Measurements from ENCODE around the gene RNF213.
"Not testable (repeated sequence)": the region's sequence is repeated elsewhere in the genome, so short reads cannot be mapped to it uniquely, and the experiment has no call there.

The RNF213 gene

DNA sequence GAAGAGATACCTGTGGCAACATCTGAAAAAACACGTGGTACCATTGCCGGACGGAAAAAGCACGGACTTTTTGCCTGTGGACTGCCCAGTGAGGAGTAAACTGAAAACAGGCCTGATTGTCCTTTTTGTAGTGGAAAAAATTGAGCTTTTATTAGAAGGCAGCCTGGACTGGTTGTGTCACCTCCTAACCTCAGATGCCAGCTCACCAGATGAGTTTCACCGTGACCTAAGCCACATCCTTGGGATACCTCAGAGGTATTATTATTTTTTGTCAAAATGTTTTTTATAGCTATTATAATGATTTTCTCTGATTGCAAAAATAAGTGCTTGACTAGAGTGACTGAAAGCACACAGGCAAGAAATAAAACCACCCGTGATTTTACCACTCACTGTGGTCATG is 34.9 kb downstream of the RNF213 start:
- no peaks in the 10 kb centered on the region for H3K9me3 Mint-ChIP-seq
- H3K27me3 Mint-ChIP-seq: no peaks in the 10 kb centered on the region
- DNase-seq (no peak), ATAC-seq (no peak)
- H3K27ac Mint-ChIP-seq: peak overlapping the region; percentile 42
- H3K36me3 Mint-ChIP-seq (ENCODE audit: low read depth): peaks cover 63% of the 10 kb centered on the region
- no peak overlapping the region for H3K4me3 Mint-ChIP-seq
- no peaks in the 10 kb centered on the region for H3K4me1 Mint-ChIP-seq

DNA sequence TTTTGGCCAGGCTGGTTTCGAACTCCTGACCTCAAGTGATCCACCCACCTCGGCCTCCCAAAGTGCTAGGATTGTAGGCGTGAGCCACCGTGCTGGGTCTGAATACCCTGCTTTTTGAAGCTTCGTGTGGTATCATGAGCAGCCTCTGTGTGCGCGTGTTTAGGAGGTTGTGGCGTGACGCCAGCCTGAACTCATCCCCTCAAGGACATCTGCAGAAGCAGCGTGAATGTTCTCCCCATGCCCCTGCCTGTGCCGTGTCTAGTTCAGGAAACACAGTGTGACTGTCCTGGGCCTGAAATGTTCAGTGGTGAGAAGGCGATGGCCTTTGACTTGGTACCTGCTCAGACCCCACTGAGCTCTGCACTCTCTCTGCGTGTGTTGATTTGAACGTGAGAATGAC is 35.6 kb downstream of the RNF213 start:
- ATAC-seq (peak; percentile 21), DNase-seq (no peak)
- no peak overlapping the region for H3K4me3 Mint-ChIP-seq
- H3K27ac Mint-ChIP-seq: no peak overlapping the region
- no peaks in the 10 kb centered on the region for H3K9me3 Mint-ChIP-seq
- H3K27me3 Mint-ChIP-seq: no peaks in the 10 kb centered on the region
- H3K36me3 Mint-ChIP-seq (ENCODE audit: low read depth): peaks cover 68% of the 10 kb centered on the region
- peaks cover under 1% of the 10 kb centered on the region for H3K4me1 Mint-ChIP-seq

- DNase-seq: no peak
- Mint-ChIP-seq H3K36me3 (ENCODE audit: low read depth) (peaks cover 72% of the 10 kb centered on the region), H3K4me1 (peaks cover 3% of the 10 kb centered on the region), H3K27ac (no peak overlapping the region), H3K4me3 (no peak overlapping the region), H3K9me3 (peaks cover 5% of the 10 kb centered on the region), H3K27me3 (no peaks in the 10 kb centered on the region)
- ATAC-seq: no peak
These were observed 37.4 kb downstream of the RNF213 start for GRCh38 chr17:80297996-80298560.

DNA sequence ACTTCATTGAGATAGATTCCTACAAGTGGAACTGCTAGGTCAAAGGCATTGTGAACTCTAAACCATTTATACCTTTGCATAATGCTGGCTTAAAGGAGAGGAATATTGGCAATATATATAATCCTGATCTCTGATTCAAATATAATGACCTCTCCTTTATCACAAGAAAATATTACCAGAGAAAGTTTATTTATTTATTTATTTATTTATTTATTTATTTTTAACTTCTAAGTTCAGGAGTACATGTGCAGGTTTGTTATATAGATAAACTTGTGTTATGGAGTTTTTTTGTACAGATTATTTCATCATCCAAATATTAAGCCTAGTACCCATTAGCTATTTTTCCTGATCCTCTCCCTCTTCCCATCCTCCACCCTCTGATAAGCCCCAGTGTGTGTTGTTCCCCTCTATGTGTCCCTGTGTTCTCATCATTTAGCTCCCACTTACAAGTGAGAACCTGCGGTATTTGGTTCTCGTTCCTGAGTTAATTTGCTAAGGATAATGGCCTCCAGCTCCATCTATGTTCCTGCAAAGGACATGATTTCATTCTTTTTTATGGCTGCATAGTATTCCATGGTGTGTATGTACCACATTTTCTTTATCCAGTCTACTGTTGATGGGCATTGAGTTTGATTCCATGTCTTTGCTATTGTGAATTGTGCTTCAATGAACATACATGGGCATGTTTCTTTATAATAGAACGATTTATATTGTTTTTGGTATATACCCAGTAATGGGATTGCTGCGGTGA is 38.9 kb downstream of the RNF213 start:
- H3K27ac Mint-ChIP-seq, DNase-seq, H3K27me3 Mint-ChIP-seq, H3K4me1 Mint-ChIP-seq, ATAC-seq, H3K4me3 Mint-ChIP-seq, H3K9me3 Mint-ChIP-seq: not testable (repeated sequence)
- H3K36me3 Mint-ChIP-seq (ENCODE audit: low read depth): peaks cover 79% of the 10 kb centered on the region

DNA sequence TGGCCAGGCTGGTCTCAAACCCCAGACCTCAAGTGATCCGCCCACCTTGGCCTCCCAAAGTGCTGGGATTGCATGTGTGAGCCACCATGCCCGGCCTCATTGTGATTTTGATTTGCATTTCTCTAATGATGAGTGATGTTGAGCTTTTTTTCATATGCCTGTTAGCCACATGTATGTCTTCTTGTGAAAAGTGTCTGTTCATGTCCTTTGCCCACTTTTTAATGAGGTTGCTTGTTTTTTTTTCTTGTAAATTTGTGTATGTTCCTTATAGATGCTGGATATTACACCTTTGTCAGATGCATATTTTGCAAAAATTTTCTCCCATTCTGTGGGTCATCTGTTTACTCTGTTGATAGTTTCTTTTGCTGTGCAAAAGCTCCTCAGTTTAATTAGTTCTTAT is 40.1 kb downstream of the RNF213 start:
- not testable (repeated sequence) for DNase-seq, H3K27me3 Mint-ChIP-seq, H3K4me1 Mint-ChIP-seq, ATAC-seq, H3K9me3 Mint-ChIP-seq, H3K4me3 Mint-ChIP-seq
- Mint-ChIP-seq H3K27ac (peak overlapping the region; percentile 14), H3K36me3 (ENCODE audit: low read depth) (peaks cover 84% of the 10 kb centered on the region)

DNA sequence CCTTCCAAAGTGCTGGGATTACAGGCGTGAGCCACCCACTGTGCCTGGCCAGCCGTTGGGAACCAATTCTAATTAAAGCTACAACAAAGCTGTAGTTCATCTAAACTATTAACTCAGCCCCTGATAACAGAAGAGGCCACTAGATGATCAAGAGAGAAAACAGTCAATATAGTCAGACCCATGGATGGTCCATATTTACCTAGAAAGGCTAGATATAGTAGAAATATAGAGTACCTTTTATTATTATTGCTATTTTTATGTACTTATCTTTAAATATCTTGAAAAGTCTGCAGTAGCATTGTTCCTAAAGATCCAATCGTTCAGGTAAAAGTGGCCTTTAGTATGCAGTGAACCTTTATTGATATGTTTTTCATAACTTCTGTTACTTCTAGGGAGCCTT is 43.2 kb downstream of the RNF213 start:
- Mint-ChIP-seq H3K4me1 (peaks cover 11% of the 10 kb centered on the region), H3K9me3 (peaks cover 5% of the 10 kb centered on the region), H3K4me3 (no peak overlapping the region), H3K27me3 (no peaks in the 10 kb centered on the region), H3K27ac (no peak overlapping the region), H3K36me3 (ENCODE audit: low read depth) (peaks cover 87% of the 10 kb centered on the region)
- DNase-seq (no peak), ATAC-seq (no peak)

DNA sequence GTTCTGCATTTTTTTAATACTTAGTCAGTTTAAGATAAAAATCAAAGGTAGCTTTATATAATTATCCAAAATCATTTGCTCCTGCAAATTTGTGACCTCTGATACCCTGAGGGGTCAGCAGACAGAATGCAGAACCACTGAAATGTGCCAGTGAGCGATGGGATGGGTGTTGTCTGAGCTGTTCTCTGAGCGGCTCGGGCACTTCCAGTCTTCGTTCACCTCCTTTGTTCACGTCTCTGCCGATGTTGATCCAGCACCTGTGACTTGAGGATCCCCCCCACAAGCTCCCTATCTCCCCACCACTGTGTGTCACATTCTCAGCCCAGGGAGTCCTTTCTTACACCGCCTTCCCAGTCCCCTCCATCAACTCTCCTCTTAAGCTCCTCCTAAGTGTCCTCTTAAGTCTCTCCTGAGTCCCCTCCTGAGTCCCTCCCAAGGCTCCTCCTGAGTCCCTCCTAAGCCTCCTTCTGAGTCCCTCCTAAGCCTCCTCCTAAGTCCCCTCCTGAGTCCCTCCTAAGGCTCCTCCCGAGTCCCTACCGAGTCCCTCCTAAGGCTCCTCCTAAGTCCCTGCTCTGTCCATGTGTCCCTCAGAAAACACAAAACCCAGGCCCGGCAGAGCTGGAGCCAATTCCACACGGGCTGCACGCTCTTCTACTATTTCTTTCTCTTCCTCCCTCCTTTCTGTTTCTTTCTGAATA is 47.5 kb downstream of the RNF213 start:
- no peak for ATAC-seq
- DNase-seq: no peak
- peaks cover 13% of the 10 kb centered on the region for H3K4me1 Mint-ChIP-seq
- peaks cover 71% of the 10 kb centered on the region for H3K36me3 Mint-ChIP-seq (ENCODE audit: low read depth)
- H3K27me3 Mint-ChIP-seq: no peaks in the 10 kb centered on the region
- H3K4me3 Mint-ChIP-seq: no peak overlapping the region
- H3K9me3 Mint-ChIP-seq: no peaks in the 10 kb centered on the region
- H3K27ac Mint-ChIP-seq: peak overlapping the region; percentile 86

DNA sequence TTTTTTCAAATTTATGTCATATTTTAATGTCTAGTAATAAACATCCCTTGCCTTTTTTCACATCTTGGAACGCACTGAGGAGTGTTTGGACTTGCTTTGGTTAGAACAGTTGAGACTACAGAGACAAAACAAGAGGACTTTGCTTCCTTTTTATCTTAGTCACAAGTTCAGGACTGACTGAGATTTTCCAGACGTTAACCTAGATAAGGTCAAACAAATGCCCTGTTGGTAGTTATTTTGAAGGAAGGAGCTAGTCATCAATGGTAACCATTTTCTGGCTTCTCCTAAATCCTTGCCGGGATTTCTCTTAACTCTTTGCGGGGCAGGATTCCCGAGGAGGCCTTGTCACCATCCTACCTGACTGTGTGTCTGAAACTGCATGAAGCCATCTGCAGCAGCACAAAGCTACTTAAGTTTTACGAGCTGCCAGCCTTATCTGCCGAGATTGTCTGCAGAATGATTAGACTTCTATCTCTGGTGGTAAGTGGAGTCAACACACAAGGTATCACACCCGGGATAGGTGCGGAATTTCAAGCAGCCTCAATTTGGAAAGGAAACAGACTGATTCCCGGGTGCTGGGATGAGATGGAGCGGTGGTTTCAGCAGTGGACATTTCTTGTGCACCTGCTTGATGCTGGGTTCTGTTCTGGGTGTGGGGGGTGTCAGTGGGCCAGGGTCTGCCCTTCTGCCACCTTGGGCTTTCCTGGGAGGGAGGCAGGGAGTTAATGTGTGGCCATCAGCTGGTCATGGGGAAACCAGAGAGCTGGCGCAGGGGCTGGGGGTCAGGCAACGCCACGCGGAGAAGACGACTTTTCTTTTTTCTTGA is 48.3 kb downstream of the RNF213 start:
- ATAC-seq (peak; percentile 52), DNase-seq (no peak)
- Mint-ChIP-seq H3K4me1 (peaks cover 13% of the 10 kb centered on the region), H3K27me3 (no peaks in the 10 kb centered on the region), H3K36me3 (ENCODE audit: low read depth) (peaks cover 67% of the 10 kb centered on the region), H3K9me3 (no peaks in the 10 kb centered on the region), H3K4me3 (no peak overlapping the region), H3K27ac (peak overlapping the region; percentile 86)

GRCh38 chr17:80311216-80311827 is 50.7 kb downstream of the RNF213 start:
- H3K36me3 Mint-ChIP-seq (ENCODE audit: low read depth): peaks cover 54% of the 10 kb centered on the region
- H3K4me1 Mint-ChIP-seq: peaks cover 17% of the 10 kb centered on the region
- peak overlapping the region; percentile 65 for H3K27ac Mint-ChIP-seq
- H3K4me3 Mint-ChIP-seq: no peak overlapping the region
- DNase-seq (no peak), ATAC-seq (no peak)
- no peaks in the 10 kb centered on the region for H3K9me3 Mint-ChIP-seq
- no peaks in the 10 kb centered on the region for H3K27me3 Mint-ChIP-seq

DNA sequence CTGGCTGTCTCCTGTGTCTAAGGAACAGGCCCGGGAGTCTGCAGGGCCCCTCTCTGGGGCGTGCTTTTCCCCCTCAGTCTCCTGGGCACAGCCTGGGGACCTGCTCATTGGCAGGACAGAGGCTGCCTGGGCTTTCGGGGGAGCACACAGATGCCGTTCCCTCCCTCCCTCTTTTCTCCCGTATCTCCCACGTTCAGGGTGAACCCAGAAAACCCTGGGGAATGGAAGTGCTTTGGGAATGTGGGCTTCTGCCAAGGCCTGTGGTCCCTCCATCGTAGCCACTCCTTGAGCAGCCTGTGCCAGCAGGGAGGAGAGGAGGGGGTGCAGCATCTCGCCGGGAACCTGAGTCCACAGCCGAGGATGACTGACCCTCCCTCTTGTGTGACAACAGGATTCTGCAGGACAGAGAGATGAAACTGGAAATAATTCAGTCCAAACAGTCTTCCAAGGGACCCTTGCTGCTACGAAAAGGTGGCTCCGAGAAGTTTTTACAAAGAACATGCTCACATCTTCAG is 52.0 kb downstream of the RNF213 start:
- no peak for DNase-seq
- peaks cover 21% of the 10 kb centered on the region for H3K4me1 Mint-ChIP-seq
- no peak overlapping the region for H3K4me3 Mint-ChIP-seq
- H3K27ac Mint-ChIP-seq: no peak overlapping the region
- H3K27me3 Mint-ChIP-seq: no peaks in the 10 kb centered on the region
- H3K9me3 Mint-ChIP-seq: no peaks in the 10 kb centered on the region
- peaks cover 56% of the 10 kb centered on the region for H3K36me3 Mint-ChIP-seq (ENCODE audit: low read depth)
- no peak for ATAC-seq

- H3K4me3 Mint-ChIP-seq: no peak overlapping the region
- peaks cover 17% of the 10 kb centered on the region for H3K4me1 Mint-ChIP-seq
- H3K36me3 Mint-ChIP-seq (ENCODE audit: low read depth): peaks cover 55% of the 10 kb centered on the region
These were observed 52.6 kb downstream of the RNF213 start for GRCh38 chr17:80313160-80313829.

GRCh38 chr17:80313946-80314345 is 53.3 kb downstream of the RNF213 start:
- ATAC-seq, H3K27ac Mint-ChIP-seq, DNase-seq, H3K27me3 Mint-ChIP-seq, H3K9me3 Mint-ChIP-seq, H3K4me3 Mint-ChIP-seq: not testable (repeated sequence)
- peaks cover 11% of the 10 kb centered on the region for H3K4me1 Mint-ChIP-seq
- peaks cover 51% of the 10 kb centered on the region for H3K36me3 Mint-ChIP-seq (ENCODE audit: low read depth)

More at GRCh38 chr17:80313160-80313829, 52.6 kb downstream of the RNF213 start:
- no peaks in the 10 kb centered on the region for H3K27me3 Mint-ChIP-seq
- H3K9me3 Mint-ChIP-seq: no peaks in the 10 kb centered on the region
- peak overlapping the region; percentile 49 for H3K27ac Mint-ChIP-seq
- DNase-seq (no peak), ATAC-seq (no peak)

GRCh38 chr17:80315517-80316182 is 55.0 kb downstream of the RNF213 start:
- DNase-seq (no peak), ATAC-seq (no peak)
- H3K4me3 Mint-ChIP-seq: no peak overlapping the region
- no peaks in the 10 kb centered on the region for H3K9me3 Mint-ChIP-seq
- peaks cover 8% of the 10 kb centered on the region for H3K4me1 Mint-ChIP-seq
- peak overlapping the region; percentile 80 for H3K27ac Mint-ChIP-seq
- peaks cover 55% of the 10 kb centered on the region for H3K36me3 Mint-ChIP-seq (ENCODE audit: low read depth)
- H3K27me3 Mint-ChIP-seq: no peaks in the 10 kb centered on the region
